ENCODE results near the gene PPIF. TPM values are rescaled to one million over a fixed set of nuclear protein-coding genes. Genes with fewer than 3 reads are reported as not detected.

PPIF gene
- total RNA-seq, 2 experiments from 2014 or later, result 92.3 to 96.1 TPM

DNA sequence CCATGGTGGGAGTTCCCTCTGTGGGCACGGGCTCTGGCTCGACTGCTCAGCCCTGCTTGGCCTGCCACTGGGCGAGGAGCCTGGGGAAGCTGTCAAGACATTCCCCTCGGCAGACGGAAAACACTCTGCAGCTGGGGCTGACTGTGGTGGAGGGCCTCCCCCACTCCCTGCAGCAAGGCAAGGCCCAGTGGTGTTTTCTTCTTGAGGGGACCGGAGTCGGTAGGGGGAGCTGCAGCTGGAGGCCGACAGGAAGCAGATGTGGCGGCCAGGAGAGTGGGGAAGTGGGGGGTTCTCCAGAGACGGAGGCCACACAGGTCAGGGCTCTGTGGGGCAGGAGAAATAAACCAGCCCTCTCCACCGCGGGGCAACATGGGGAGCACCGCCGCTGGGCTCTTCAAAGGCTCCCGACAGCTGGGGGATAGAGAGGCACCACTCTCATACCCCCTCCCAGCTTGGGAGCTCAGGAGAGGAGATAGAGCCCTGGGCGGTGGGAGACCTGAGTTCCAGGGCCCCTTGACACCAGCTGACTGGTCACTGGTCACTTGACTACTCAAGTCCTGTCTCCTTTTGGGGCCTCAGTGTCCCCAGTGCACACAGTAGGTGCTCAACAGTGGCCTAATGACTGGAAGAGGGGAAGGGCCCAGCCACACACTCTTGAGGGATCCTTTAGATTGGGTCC, 43.4 kb downstream of the PPIF start:
- peak; percentile 33 for DNase-seq
- CTCF ChIA-PET, result interaction anchor here (1.1 to 5.1 kb wide), 2 partner anchors 17 to 55 kb away, joined by 4 to 23 read pairs; partner anchors contain the start of gene ZCCHC24

DNA sequence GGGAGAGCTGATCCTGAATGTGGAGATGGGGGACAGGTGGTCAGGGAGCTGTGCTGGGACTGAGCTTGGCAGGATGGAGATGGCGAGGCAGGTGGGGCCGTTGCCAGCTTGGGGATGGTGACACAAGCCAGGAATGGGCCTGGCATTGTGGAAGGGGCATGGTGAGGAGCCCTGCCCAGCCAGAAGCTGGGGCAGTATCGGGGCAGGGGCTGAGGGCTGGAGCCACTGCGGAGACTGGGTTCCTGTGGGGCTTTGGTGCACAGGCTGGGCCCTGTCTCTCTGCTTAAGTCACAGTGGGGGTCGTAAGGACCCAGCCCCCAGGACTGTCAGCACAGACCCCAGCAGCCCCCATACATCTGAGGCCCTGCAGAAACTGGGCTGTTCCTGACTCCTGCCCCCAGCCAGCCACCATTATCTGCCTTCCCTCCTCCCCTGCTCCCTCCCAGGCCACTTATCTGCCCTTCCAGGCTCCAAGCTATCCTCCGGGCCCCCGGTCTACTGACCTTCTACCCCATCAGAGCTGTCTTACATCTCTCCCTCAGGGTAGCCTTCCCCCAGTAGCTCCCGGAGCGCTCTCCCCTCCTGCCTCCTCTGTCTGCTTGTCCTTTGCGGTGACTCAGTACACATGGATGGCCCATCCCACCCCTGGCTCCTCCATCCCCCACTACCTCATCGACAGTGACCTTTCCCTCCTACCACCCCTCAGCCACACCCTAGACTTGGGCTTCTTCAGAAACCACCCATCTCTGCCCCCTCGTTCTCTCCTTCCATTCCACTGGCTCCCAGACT, 44.2 kb downstream of the PPIF start:
- intact Hi-C loops (cut with DNase I, micrococcal nuclease), result no loop called here
- ChIA-PET POLR2A (no interaction called here), CTCF (interaction anchor here (1.1 to 5.1 kb wide), 2 partner anchors 17 to 54 kb away, joined by 4 to 23 read pairs; partner anchors contain the start of gene ZCCHC24)
- DNase-seq, result peak; percentile 2
- ATAC-seq, result no peak
- H3K36me3 Mint-ChIP-seq (ENCODE audit: low read depth), result no peaks in the 10 kb centered on the region
- no peak overlapping the region for H3K4me3 Mint-ChIP-seq
- no peaks in the 10 kb centered on the region for H3K27me3 Mint-ChIP-seq
- H3K9me3 Mint-ChIP-seq (ENCODE audit: low read depth), result no peaks in the 10 kb centered on the region
- no peak overlapping the region for H3K27ac Mint-ChIP-seq
- H3K4me1 Mint-ChIP-seq, result no peaks in the 10 kb centered on the region

More for the DNA sequence above, 43.4 kb downstream of the PPIF start:
- intact Hi-C loops (cut with DNase I, micrococcal nuclease), result no loop called here
- H3K36me3 Mint-ChIP-seq (ENCODE audit: low read depth), result no peaks in the 10 kb centered on the region
- H3K4me1 Mint-ChIP-seq, result no peaks in the 10 kb centered on the region
- no peaks in the 10 kb centered on the region for H3K27me3 Mint-ChIP-seq
- no peak overlapping the region for H3K4me3 Mint-ChIP-seq
- H3K9me3 Mint-ChIP-seq (ENCODE audit: low read depth), result no peaks in the 10 kb centered on the region
- peak; percentile 25 for ATAC-seq
- POLR2A ChIA-PET, result interaction anchor here (0.6 kb wide), 1 partner anchor 85 kb away, joined by 3 read pairs; no protein-coding TSS in a partner anchor
- no peak overlapping the region for H3K27ac Mint-ChIP-seq

DNA sequence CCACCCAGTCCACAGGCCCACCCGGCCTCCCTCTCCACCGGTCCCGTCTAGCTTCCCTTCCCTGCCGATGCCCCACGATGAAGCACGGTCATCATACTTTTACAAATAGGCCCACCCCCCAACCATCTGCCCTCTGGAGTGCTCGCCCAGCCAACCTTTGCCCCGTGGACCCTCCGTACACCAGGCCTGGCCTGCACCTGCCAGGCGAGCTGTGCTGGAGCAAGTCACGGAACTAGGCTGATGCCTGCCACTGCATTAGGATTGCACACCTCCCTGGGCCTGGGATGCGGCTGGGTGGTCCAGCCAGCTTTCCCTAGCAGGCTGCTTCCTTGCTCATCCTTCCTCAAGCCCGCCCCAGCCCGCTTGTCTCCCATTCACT, 44.7 kb downstream of the PPIF start:
- Mint-ChIP-seq H3K4me3 (no peak overlapping the region), H3K27me3 (no peaks in the 10 kb centered on the region), H3K4me1 (no peaks in the 10 kb centered on the region), H3K27ac (no peak overlapping the region), H3K36me3 (ENCODE audit: low read depth) (no peaks in the 10 kb centered on the region), H3K9me3 (ENCODE audit: low read depth) (no peaks in the 10 kb centered on the region)
- DNase-seq (no peak), ATAC-seq (no peak)
- POLR2A ChIA-PET, result no interaction called here
- intact Hi-C loops (cut with DNase I, micrococcal nuclease), result no loop called here
- CTCF ChIA-PET, result interaction anchor here (5.1 kb wide), 1 partner anchor 18 kb away, joined by 23 read pairs; no protein-coding TSS in a partner anchor

DNA sequence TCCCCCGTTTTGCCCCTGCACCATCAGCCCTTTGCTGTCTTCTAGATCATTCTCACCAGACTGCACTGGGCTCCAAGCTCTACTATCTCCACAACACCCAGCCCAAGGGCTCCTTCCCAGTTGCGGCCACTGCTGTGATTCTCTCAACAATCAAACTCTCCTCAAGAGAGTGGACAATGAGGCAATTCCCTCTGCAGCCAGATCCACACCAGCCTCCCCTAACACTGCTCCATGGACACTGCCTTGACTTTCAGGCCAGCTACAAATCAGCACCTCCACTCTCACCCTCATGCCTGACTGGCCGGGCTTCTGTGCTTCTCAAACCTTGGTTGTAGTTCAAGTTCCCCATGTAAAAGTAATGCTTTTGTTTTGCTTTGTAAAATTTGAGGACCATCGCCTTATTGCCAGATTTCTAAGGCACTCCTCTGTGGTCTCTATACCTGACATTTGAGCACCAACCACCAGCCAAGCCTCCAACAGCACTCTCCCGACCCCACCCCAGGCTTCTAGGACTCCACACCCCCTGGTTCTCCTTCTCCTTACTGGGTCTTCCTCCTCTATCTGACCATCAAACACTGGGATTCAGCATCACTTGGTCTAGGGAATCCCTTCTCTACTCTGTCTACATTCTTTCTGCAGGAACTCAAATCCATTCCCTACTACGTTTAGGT, 45.4 kb downstream of the PPIF start:
- ATAC-seq (no peak), DNase-seq (no peak)
- Mint-ChIP-seq H3K9me3 (ENCODE audit: low read depth) (no peaks in the 10 kb centered on the region), H3K4me1 (no peaks in the 10 kb centered on the region), H3K36me3 (ENCODE audit: low read depth) (no peaks in the 10 kb centered on the region), H3K4me3 (no peak overlapping the region), H3K27me3 (no peaks in the 10 kb centered on the region), H3K27ac (no peak overlapping the region)
- ChIA-PET CTCF (interaction anchor here (5.1 kb wide), 1 partner anchor 19 kb away, joined by 23 read pairs; no protein-coding TSS in a partner anchor), POLR2A (no interaction called here)
- intact Hi-C loops (cut with DNase I, micrococcal nuclease), result no loop called here

DNA sequence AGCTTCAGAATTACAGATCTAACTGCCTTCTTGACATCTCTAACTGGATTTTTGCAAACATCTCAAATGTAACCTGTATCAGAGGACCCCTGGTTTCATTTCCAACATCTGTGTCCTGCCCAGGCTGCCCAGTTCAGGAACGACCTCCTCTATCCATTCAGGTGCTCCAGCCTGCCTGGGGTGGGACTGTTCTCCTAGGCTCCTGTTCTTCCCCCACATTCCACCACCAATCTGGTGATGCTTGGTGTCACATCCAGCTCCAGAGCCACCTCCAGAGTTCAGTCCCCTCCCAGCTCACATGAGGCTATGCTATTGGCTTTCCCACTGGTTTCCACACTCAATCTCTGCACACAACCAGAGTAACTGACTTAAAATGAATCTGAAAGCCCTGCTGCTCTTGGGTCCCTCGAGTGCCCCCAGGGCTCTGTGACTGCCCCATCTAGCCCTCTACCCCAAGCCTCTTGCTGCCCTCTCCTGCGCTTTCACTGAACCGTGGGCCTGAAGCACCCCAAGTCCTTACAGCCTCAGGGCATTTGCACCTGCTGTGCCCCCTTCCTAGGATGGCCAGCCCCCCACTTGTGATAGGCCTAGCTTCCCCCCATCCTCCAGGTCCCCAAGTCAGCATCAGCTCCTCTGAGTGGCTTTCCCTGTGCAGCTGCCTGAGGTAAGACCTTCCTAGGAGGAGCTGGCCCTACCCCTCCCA, 46.1 kb downstream of the PPIF start:
- ChIA-PET CTCF (interaction anchor here (0.5 kb wide), 1 partner anchor 65 kb away, joined by 3 read pairs; no protein-coding TSS in a partner anchor), POLR2A (no interaction called here)
- H3K27me3 Mint-ChIP-seq, result no peaks in the 10 kb centered on the region
- no peaks in the 10 kb centered on the region for H3K36me3 Mint-ChIP-seq (ENCODE audit: low read depth)
- H3K27ac Mint-ChIP-seq, result no peak overlapping the region
- no peaks in the 10 kb centered on the region for H3K4me1 Mint-ChIP-seq
- no peak overlapping the region for H3K4me3 Mint-ChIP-seq
- intact Hi-C loops (cut with DNase I, micrococcal nuclease), result no loop called here
- no peak for DNase-seq
- no peak for ATAC-seq
- H3K9me3 Mint-ChIP-seq (ENCODE audit: low read depth), result no peaks in the 10 kb centered on the region

DNA sequence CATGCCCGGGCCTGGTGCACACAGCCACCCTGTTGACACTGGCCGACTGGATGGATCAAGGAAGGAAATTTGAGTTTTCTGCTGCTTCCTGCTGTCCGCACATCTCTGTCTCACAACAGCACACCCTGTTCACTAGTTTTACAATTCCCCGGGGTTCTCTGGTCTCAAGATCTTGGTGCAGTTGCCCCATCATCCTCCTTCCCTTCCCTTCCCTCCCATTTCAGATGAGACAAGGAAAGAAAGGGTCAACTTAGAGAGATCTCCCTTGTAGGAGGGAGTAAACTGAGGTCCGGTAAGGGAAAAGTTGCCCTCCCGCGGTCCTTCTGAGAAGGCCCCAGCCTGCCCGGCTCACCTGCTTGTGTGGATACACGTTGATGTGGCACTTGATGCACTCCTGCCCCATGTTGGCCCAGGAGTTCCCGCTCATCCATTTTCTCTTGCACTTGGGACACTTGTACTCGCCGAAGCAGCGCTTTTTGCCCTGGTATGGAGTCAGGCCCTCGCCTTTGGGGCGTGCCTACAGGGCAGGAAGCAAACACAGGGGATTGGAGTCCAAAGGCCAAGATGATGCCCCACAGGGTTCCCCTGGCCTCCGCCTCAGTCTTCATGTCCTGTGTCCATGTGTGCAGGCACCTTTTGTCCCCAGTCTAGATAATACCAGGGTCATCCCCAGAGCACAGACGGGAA, 46.8 kb downstream of the PPIF start:
- Mint-ChIP-seq H3K27me3 (no peaks in the 10 kb centered on the region), H3K4me1 (no peaks in the 10 kb centered on the region), H3K9me3 (ENCODE audit: low read depth) (no peaks in the 10 kb centered on the region), H3K36me3 (ENCODE audit: low read depth) (no peaks in the 10 kb centered on the region), H3K4me3 (no peak overlapping the region), H3K27ac (no peak overlapping the region)
- ATAC-seq, result no peak
- ChIA-PET CTCF (interaction anchor here (0.5 to 2.1 kb wide), 2 partner anchors 19 to 64 kb away, joined by 3 to 5 read pairs; no protein-coding TSS in a partner anchor), POLR2A (no interaction called here)
- intact Hi-C loops (cut with DNase I, micrococcal nuclease), result no loop called here
- DNase-seq, result no peak

DNA sequence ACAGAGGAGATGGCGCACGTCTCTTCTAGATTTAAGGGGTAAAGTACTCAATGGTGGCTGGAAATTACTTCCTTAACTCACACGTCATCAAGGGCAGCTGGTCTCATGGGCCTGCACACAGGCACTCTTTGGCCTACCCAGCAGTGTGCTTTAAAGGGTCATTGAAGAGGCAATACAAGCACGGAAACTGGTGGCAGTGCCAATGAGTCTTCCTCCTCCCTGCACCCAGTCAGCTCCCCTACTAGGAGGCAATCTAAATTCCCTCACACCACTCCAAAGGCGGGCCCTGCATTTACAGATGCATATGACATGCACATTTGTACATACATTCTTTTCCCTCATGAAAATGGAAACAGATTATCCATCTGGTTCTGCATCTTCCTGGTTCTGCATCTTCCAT, 47.4 kb downstream of the PPIF start:
- no peak for DNase-seq
- CTCF ChIA-PET, result interaction anchor here (0.6 to 2.1 kb wide), 2 partner anchors 20 to 750 kb away, joined by 3 to 5 read pairs; no protein-coding TSS in a partner anchor
- no peak overlapping the region for H3K4me3 Mint-ChIP-seq
- H3K4me1 Mint-ChIP-seq, result peaks cover 3% of the 10 kb centered on the region
- POLR2A ChIA-PET, result no interaction called here
- ATAC-seq, result no peak
- H3K27me3 Mint-ChIP-seq, result no peaks in the 10 kb centered on the region
- intact Hi-C loops (cut with DNase I, micrococcal nuclease), result no loop called here
- H3K36me3 Mint-ChIP-seq (ENCODE audit: low read depth), result no peaks in the 10 kb centered on the region
- H3K27ac Mint-ChIP-seq, result no peak overlapping the region
- no peaks in the 10 kb centered on the region for H3K9me3 Mint-ChIP-seq (ENCODE audit: low read depth)

DNA sequence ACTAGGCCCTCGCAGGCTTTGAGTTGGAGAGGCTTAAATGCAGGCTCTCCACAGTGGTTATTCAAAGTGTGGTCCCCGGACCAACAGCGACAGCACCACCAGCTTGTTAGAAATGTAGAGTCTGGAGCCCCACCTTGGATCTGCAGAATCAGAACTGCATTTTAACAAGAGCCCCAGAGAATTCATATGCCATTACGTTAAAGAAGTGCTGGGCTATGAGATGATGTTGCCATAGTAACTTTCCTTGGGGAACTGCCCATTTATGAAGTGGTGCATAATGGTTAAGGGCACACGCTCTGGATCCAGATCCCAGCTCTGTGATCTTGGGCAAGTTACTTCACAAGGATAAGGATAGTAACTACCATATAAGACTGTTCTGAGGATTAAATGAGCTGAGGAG, 49.3 kb downstream of the PPIF start:
- ATAC-seq (no peak), DNase-seq (no peak)
- no peak overlapping the region for H3K4me3 Mint-ChIP-seq
- no peak overlapping the region for H3K27ac Mint-ChIP-seq
- no peaks in the 10 kb centered on the region for H3K27me3 Mint-ChIP-seq
- H3K4me1 Mint-ChIP-seq, result peaks cover 4% of the 10 kb centered on the region
- no peaks in the 10 kb centered on the region for H3K36me3 Mint-ChIP-seq (ENCODE audit: low read depth)
- CTCF ChIA-PET, result interaction anchor here (0.5 to 1.1 kb wide), 5 partner anchors 9 to 209 kb away, joined by 3 to 4 read pairs (median 3); no protein-coding TSS in a partner anchor
- intact Hi-C loops (cut with DNase I, micrococcal nuclease), result no loop called here
- POLR2A ChIA-PET, result no interaction called here
- no peaks in the 10 kb centered on the region for H3K9me3 Mint-ChIP-seq (ENCODE audit: low read depth)

DNA sequence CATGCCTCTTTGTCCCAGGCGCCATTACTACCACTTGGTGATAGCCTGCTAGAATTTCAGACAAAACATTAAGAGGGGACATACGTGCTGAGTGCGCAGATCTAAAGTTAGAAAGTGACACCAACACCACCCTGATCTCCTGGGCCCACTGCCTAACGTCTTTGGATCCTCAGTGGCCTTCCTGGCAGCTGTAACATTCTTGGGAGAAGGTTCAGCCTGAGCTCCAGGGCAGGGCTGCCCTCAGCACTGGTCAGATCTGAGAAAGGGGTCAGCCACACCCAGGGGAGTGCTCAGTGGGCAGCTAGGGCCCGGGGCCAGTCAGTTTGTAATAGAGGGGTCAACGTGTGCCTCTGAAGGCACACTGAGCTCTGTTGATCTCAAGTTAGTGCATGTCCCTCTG, 49.8 kb downstream of the PPIF start:
- H3K27me3 Mint-ChIP-seq, result no peaks in the 10 kb centered on the region
- peaks cover 4% of the 10 kb centered on the region for H3K4me1 Mint-ChIP-seq
- H3K9me3 Mint-ChIP-seq (ENCODE audit: low read depth), result no peaks in the 10 kb centered on the region
- ChIA-PET CTCF (interaction anchor here (0.5 to 1.1 kb wide), 5 partner anchors 10 to 209 kb away, joined by 3 to 4 read pairs (median 3); no protein-coding TSS in a partner anchor), POLR2A (no interaction called here)
- intact Hi-C loops (cut with DNase I, micrococcal nuclease), result no loop called here
- H3K27ac Mint-ChIP-seq, result no peak overlapping the region
- no peak overlapping the region for H3K4me3 Mint-ChIP-seq
- DNase-seq (no peak), ATAC-seq (no peak)
- no peaks in the 10 kb centered on the region for H3K36me3 Mint-ChIP-seq (ENCODE audit: low read depth)

DNA sequence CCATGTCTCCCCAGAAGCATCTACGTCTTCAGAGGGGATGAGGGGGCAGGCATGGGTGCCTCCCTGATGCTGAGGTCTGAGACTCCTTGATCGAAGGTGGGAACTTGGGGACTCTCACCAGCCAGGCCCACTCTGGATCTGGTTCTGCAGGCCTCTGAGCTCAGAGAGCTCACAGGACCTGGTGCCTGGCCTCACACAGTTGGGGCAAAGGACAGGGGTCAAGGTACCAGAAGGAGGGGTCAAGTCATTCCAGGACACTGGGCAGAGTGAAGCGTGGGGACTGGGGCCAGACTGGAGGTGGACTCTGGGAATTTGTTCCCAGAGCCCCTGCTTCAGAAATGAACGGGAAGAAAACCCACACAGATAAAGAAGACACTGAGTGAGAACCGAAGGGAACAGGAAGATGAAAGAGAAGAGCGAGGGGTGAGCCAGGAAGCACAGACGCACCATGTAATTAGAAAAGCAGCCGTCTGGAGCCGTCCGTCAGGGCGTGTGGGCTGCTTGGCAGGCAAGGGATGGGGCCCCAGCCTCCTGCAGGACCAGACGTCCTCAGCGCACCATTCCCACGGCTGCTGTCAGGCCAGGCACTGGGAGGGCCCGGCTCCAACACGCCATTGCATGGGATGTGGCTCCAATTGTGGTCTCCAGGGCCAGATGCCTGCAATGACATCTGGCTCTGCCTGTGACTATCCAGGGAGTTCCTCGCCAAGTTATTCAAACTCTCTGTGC, 50.5 kb downstream of the PPIF start:
- Mint-ChIP-seq H3K27ac (no peak overlapping the region), H3K27me3 (no peaks in the 10 kb centered on the region), H3K4me3 (no peak overlapping the region), H3K4me1 (peaks cover 4% of the 10 kb centered on the region), H3K36me3 (ENCODE audit: low read depth) (no peaks in the 10 kb centered on the region), H3K9me3 (ENCODE audit: low read depth) (no peaks in the 10 kb centered on the region)
- ATAC-seq (no peak), DNase-seq (no peak)
- intact Hi-C loops (cut with DNase I, micrococcal nuclease), result no loop called here
- ChIA-PET POLR2A (no interaction called here), CTCF (interaction anchor here (1.0 kb wide), 2 partner anchors 10 to 23 kb away, joined by 3 to 4 read pairs; no protein-coding TSS in a partner anchor)

Data from activated CD4-positive, alpha-beta T cell treated with anti-CD3 and anti-CD28 coated beads for 36 hours (primary cell).